CD8-positive, alpha-beta memory T cell (primary cell): Measurements from ENCODE around the gene NQO2. TPM values are rescaled to one million over a fixed set of nuclear protein-coding genes. Genes with fewer than 3 reads are reported as not detected.
A peak's percentile ranks its signal among the peaks of the same experiment; 100 is the strongest.
"Not testable (repeated sequence)": the region's sequence is repeated elsewhere in the genome, so short reads cannot be mapped to it uniquely, and the experiment has no call there.

Experiments used
- CTCF ChIA-PET: fragments of 350-600 bp; sonication (Branson Sonifier 250); formaldehyde crosslinking; loops from one replicate; lab custom pipeline; 2021; ENCODE audit warnings: antibody characterized with exemption; lab: Charles Lee
- POLR2A ChIA-PET: fragments of 350-600 bp; sonication (Branson Sonifier 250); formaldehyde crosslinking; loops from one replicate; lab custom pipeline; 2021; ENCODE audit warnings: antibody characterized with exemption; lab: Charles Lee
- DNase-seq, 5 donors: peaks; one replicate each; pipeline versions ENCODE4 v3.0.0 to v3.0.0-alpha.2; 2020 to 2022; ENCODE audit warnings: mixed read lengths in 1 of 5
- H3K27ac ChIP-seq: one replicate; pipeline ENCODE4 v1.7.0; 2013; ENCODE audit warnings: low read depth, mild to moderate bottlenecking, low read length, moderate library complexity
- H3K27me3 ChIP-seq: 2 replicates; pipeline ENCODE4 v1.7.0; 2013; ENCODE audit warnings: low read length, mild to moderate bottlenecking; ENCODE audit not compliant: insufficient read depth, poor library complexity, severe bottlenecking
- H3K36me3 ChIP-seq: 2 replicates; pipeline ENCODE4 v1.7.0; 2013; ENCODE audit warnings: mild to moderate bottlenecking, low read length, moderate library complexity; ENCODE audit not compliant: insufficient read depth
- H3K4me1 ChIP-seq: 2 replicates; pipeline ENCODE4 v1.7.0; 2013; ENCODE audit warnings: mild to moderate bottlenecking, low read length, moderate library complexity; ENCODE audit not compliant: insufficient read depth
- H3K4me3 ChIP-seq: 2 replicates; pipeline ENCODE4 v1.7.0; 2013; ENCODE audit warnings: mild to moderate bottlenecking, low read length
- H3K9me3 ChIP-seq: 2 replicates; pipeline ENCODE4 v1.7.0; 2013; ENCODE audit warnings: mild to moderate bottlenecking, low read length
- H3K27ac Mint-ChIP-seq, 8 donors: one replicate each; pipeline ENCODE4 v1.8.0; 2020 to 2021; ENCODE audit warnings: mixed read lengths in 8 of 8, mild to moderate bottlenecking in 6 of 8, inconsistent platforms in 3 of 8, moderate library complexity in 3 of 8
- H3K27me3 Mint-ChIP-seq, 2 donors: one replicate each; pipeline ENCODE4 v1.8.0; 2020 to 2021; ENCODE audit warnings: mixed read lengths in 2 of 2, mild to moderate bottlenecking in 1 of 2, moderate library complexity in 1 of 2
- H3K36me3 Mint-ChIP-seq, 3 donors: one replicate each; pipeline ENCODE4 v1.8.0; 2020 to 2021; ENCODE audit warnings: mixed read lengths in 3 of 3, inconsistent platforms in 1 of 3, mild to moderate bottlenecking in 1 of 3
- H3K4me1 Mint-ChIP-seq, 3 donors: one replicate each; pipeline ENCODE4 v1.8.0; 2020 to 2021; ENCODE audit warnings: mixed read lengths in 3 of 3, inconsistent platforms in 1 of 3, mild to moderate bottlenecking in 1 of 3
- H3K4me3 Mint-ChIP-seq, 7 donors: one replicate each; pipeline ENCODE4 v1.8.0; 2020 to 2021; ENCODE audit warnings: mixed read lengths in 7 of 7, mild to moderate bottlenecking in 6 of 7, moderate library complexity in 4 of 7, inconsistent platforms in 2 of 7
- H3K9me3 Mint-ChIP-seq, 5 donors: one replicate each; pipeline ENCODE4 v1.8.0; 2020 to 2022; ENCODE audit warnings: mixed read lengths in 5 of 5, mild to moderate bottlenecking in 3 of 5, moderate library complexity in 2 of 5, inconsistent platforms in 1 of 5
- polyA plus RNA-seq: library from polyadenylated mRNA; unstranded; fragments of 300-500 nt; fragmentation: Illumina TruSeq; gene quantifications from one replicate; pipeline ENCODE4 v1.2.3, GENCODE V29; 2021
- total RNA-seq, 2 experiments: library from RNA; stranded (reverse); gene quantifications; one replicate each; pipeline ENCODE4 v1.2.3, GENCODE V29; 2021

The NQO2 gene
- total and polyA plus RNA-seq, 3 experiments from 2014 or later = 15.6 to 53.5 (median 18.5) TPM

DNA sequence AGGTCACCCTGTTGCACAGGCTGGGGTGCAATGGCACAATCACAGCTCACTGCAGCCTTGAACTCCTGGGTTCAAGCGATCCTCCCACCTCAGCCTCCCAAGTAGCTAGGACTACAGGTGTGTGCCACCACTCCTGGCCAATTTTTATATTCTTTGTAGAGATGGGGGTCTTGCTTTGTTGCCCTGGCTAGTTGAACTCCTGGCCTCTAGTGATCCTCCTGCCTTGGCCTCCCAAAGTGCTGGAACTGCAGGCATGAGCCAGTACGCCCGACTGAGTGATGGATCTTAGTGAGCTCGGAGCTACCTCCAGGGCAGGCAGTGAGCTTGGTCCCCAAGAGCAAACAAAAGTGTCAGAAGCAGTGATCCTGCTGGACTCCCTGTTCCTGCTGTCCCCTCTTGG lies 48.3 kb downstream of the NQO2 start:
- H3K9me3 ChIP-seq, POLR2A ChIA-PET, H3K9me3 Mint-ChIP-seq, H3K4me3 Mint-ChIP-seq, H3K27ac Mint-ChIP-seq, DNase-seq, H3K27ac ChIP-seq, H3K36me3 Mint-ChIP-seq, H3K27me3 ChIP-seq, H3K4me1 ChIP-seq, H3K36me3 ChIP-seq, H3K4me3 ChIP-seq, H3K4me1 Mint-ChIP-seq: not testable (repeated sequence)
- H3K27me3 Mint-ChIP-seq = peaks cover 11 to 12% of the 10 kb centered on the region in 2 donors
- CTCF ChIA-PET = interaction anchor here (1.3 to 1.6 kb wide), 2 partner anchors 9 to 21 kb away, joined by 3 read pairs; no protein-coding TSS in a partner anchor

DNA sequence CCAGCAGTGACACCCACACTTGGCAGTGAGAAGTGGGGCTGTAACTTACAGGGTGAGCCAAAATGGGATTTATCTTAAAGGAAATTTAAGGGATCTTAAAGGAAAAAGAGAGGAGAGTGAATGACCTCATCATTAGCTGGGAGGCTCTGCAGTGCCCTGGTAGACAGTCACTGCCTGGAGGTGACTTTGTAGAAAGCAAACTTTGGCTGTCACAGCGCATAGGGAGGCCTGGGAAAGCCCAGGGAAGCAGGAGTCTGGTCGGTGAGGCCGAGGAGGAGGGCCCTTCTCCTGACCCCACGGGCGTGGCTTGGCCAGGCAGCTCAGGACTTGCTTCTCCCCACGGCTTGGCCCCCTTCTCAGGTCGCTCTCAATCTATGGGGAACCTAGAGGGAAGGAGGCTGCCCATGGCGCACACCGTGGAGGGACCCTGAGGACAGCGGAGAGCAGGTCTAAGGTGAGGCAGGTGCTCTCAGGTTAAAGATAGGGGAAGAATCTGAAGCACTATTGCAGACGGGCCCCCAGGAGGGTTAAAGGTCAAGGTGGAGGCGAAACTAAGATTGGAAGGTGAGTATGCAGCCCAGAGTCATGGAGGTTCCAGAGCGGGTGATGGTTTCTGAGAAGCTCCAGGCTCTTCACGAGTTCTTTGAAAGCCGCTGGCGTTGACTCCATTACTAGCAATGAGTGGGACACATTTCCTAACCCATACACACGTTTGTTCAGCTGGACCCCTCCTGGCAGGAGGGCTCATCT lies 53.0 kb downstream of the NQO2 start:
- Histone ChIP-seq H3K4me1 (peaks cover 7% of the 10 kb centered on the region), H3K27ac (peak overlapping the region; percentile 69), H3K36me3 (no peaks in the 10 kb centered on the region), H3K4me3 (peak overlapping the region; percentile 59), H3K27me3 (no peaks in the 10 kb centered on the region), H3K9me3 (no peaks in the 10 kb centered on the region)
- POLR2A ChIA-PET = interaction anchor here (1.0 to 1.6 kb wide), 6 partner anchors 21 to 63 kb away, joined by 3 to 37 read pairs (median 9); partner anchors contain the start of gene NQO2
- Mint-ChIP-seq H3K27ac (peak overlapping the region in 5 of 8 donors; percentile 13 to 86 (median 63)), H3K9me3 (no peaks in the 10 kb centered on the region), H3K4me3 (peak overlapping the region; percentile 60 to 92 (median 80)), H3K4me1 (peaks cover 9 to 30% (median 10%) of the 10 kb centered on the region in 3 donors), H3K36me3 (no peaks in the 10 kb centered on the region), H3K27me3 (peaks cover 5 to 8% of the 10 kb centered on the region in 2 donors)
- DNase-seq = no peak
- CTCF ChIA-PET = interaction anchor here (0.8 to 5.8 kb wide), 8 partner anchors 11 to 63 kb away, joined by 3 to 73 read pairs (median 6); partner anchors contain the start of genes NQO2 and RIPK1

DNA sequence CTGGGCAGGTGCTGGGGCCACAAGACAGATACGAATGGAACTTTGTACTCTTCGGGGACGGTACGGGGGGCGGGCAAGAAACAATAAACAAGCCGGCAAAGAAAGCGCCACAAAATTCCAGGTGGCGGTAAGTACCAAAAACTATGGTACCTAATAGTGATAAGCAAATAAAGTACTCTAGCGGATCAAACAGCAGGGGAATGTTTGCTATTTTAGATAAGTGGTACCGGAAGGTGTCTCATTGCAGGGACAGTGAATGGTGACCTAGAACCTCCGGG lies 53.5 kb downstream of the NQO2 start:
- Mint-ChIP-seq H3K27me3 (peaks cover 5 to 8% of the 10 kb centered on the region in 2 donors), H3K9me3 (no peaks in the 10 kb centered on the region), H3K27ac (peak overlapping the region in 5 of 8 donors; percentile 13 to 76 (median 61)), H3K36me3 (no peaks in the 10 kb centered on the region), H3K4me1 (peaks cover 9 to 30% (median 10%) of the 10 kb centered on the region in 3 donors), H3K4me3 (peak overlapping the region; percentile 60 to 92 (median 80))
- ChIA-PET CTCF (interaction anchor here (0.8 to 5.8 kb wide), 11 partner anchors 11 to 207 kb away, joined by 3 to 73 read pairs (median 4); partner anchors contain the start of genes NQO2 and RIPK1), POLR2A (interaction anchor here (0.7 to 1.6 kb wide), 11 partner anchors 11 to 212 kb away, joined by 3 to 37 read pairs (median 4); partner anchors contain the start of genes NQO2, RIPK1 and SERPINB1)
- H3K4me3 ChIP-seq = peak overlapping the region; percentile 59
- no peaks in the 10 kb centered on the region for H3K27me3 ChIP-seq
- H3K4me1 ChIP-seq = peaks cover 7% of the 10 kb centered on the region
- DNase-seq = no peak
- H3K27ac ChIP-seq = peak overlapping the region; percentile 69
- H3K9me3 ChIP-seq = no peaks in the 10 kb centered on the region
- no peaks in the 10 kb centered on the region for H3K36me3 ChIP-seq

DNA sequence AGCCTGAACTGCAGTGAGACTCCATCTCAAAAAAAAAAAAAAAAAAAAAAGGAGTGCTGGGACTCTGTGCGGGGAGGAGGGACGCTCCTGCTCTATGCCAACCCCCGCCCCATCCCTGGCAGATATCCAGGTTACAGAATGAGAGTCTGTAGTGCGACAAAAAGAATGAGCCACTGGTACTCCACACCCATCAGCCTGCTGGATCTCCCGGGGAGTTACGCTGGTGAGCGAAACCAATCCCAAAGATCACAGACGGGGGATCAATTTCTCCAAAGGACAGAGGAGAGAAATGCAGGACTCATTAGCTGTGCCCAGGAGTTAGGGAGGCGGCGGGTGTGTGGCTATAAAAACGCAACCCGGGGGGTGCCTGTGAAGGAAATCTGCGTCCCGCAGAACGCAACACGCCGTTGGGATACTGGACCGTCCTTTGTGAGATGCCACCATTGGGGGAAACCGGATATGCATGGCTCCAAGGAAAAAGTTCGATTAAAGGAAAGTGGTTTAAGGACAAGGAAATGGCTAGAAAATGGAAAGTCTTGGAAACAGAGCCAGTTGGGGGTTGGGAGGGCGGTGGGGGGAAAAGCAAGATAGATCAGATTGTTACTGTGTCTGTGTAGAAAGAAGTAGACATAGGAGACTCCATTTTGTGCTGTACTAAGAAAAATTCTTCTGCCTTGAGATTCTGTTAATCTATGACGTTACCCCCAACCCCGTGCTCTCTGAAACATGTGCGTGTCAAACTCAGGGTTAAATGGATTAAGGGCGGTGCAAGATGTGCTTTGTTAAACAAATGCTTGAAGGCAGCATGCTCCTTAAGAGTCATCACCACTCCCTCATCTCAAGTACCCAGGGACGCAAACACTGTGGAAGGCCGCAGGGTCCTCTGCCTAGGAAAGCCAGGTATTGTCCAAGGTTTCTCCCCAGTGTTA lies 54.8 kb downstream of the NQO2 start:
- POLR2A ChIA-PET = interaction anchor here (0.5 to 1.6 kb wide), 12 partner anchors 9 to 213 kb away, joined by 3 to 37 read pairs (median 5); partner anchors contain the start of genes NQO2, RIPK1 and SERPINB1
- Mint-ChIP-seq H3K4me3 (peak overlapping the region; percentile 41 to 92 (median 80)), H3K4me1 (peaks cover 10 to 36% (median 16%) of the 10 kb centered on the region in 3 donors), H3K27ac (peak overlapping the region in 4 of 8 donors; percentile 5 to 84 (median 52))
- not testable (repeated sequence) for H3K36me3 ChIP-seq, H3K9me3 Mint-ChIP-seq, H3K27me3 ChIP-seq, DNase-seq, H3K9me3 ChIP-seq, H3K27me3 Mint-ChIP-seq, H3K4me1 ChIP-seq, H3K36me3 Mint-ChIP-seq
- peak overlapping the region; percentile 69 for H3K27ac ChIP-seq
- CTCF ChIA-PET = interaction anchor here (1.0 to 5.8 kb wide), 9 partner anchors 9 to 208 kb away, joined by 3 to 73 read pairs (median 4); partner anchors contain the start of genes NQO2 and RIPK1
- H3K4me3 ChIP-seq = peak overlapping the region; percentile 59

DNA sequence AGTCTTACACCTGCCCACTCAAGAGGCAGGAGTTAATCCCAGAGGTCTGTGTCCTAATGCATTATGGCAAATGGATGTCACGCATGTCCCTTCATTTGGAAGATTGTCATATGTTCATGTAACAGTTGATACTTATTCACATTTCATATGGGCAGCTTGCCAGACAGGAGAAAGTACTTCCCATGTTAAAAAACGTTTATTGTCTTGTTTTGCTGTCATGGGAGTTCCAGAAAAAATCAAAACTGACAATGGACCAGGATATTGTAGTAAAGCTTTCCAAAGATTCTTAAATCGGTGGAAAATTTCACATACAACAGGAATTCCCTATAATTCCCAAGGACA lies 55.4 kb downstream of the NQO2 start:
- peaks cover 10 to 36% (median 16%) of the 10 kb centered on the region in 3 donors for H3K4me1 Mint-ChIP-seq
- peak overlapping the region in 5 of 7 donors; percentile 35 to 65 (median 50) for H3K4me3 Mint-ChIP-seq

DNA sequence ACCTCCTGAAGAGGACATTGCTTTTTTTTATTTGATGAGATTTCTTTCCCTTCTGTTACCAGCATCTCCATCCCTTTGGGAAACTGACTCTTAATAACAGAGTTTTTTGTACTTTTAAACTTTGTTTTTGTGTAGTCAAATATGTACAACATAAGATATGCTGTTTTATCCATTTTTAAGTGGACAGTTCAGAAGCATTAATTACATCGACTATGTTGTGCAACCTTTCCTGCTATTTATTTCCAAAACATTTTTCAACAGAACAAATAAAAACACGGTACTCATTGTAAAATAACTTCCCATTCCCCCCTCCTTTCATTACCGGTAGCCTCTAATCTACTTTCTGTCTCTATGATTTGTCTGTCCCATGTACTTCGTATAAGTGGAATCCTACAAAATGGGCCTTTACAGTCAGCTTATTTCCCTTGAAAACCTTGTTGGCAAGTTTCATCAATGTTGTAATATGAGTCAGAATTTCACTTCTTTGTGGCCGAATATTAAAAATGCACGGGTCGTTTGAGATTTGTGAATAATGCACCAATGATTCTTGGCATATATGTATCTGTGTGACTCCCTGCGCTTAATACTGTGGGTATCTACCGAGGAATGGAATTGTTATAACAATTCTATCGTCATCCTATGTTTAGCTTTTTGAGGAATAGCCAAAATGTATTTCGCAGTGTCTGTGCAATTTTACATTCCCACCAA lies 57.5 kb downstream of the NQO2 start:
- no peak for DNase-seq
- Mint-ChIP-seq H3K4me1 (peaks cover 10 to 36% (median 16%) of the 10 kb centered on the region in 3 donors), H3K4me3 (no peak overlapping the region), H3K9me3 (no peaks in the 10 kb centered on the region), H3K27ac (no peak overlapping the region), H3K27me3 (no peaks in the 10 kb centered on the region), H3K36me3 (no peaks in the 10 kb centered on the region)
- POLR2A ChIA-PET = interaction anchor here (1.0 kb wide), 1 partner anchor 11 kb away, joined by 3 read pairs; the partner anchor contains the start of gene RIPK1
- no peaks in the 10 kb centered on the region for H3K9me3 ChIP-seq
- peaks cover 7% of the 10 kb centered on the region for H3K4me1 ChIP-seq
- no peaks in the 10 kb centered on the region for H3K27me3 ChIP-seq
- no peak overlapping the region for H3K4me3 ChIP-seq
- H3K27ac ChIP-seq = no peak overlapping the region
- CTCF ChIA-PET = interaction anchor here (0.8 to 5.8 kb wide), 5 partner anchors 11 to 211 kb away, joined by 3 to 73 read pairs (median 5); partner anchors contain the start of genes NQO2 and RIPK1
- no peaks in the 10 kb centered on the region for H3K36me3 ChIP-seq

More for the DNA sequence above, 55.4 kb downstream of the NQO2 start:
- DNase-seq, H3K36me3 ChIP-seq, H3K27me3 ChIP-seq, H3K36me3 Mint-ChIP-seq, H3K27me3 Mint-ChIP-seq, H3K9me3 Mint-ChIP-seq, POLR2A ChIA-PET, H3K27ac ChIP-seq, H3K4me3 ChIP-seq, H3K4me1 ChIP-seq, H3K9me3 ChIP-seq: not testable (repeated sequence)
- peak overlapping the region in 2 of 8 donors; percentile 29 to 33 for H3K27ac Mint-ChIP-seq
- CTCF ChIA-PET = interaction anchor here (5.8 kb wide), 1 partner anchor 54 kb away, joined by 73 read pairs; the partner anchor contains the start of gene NQO2

DNA sequence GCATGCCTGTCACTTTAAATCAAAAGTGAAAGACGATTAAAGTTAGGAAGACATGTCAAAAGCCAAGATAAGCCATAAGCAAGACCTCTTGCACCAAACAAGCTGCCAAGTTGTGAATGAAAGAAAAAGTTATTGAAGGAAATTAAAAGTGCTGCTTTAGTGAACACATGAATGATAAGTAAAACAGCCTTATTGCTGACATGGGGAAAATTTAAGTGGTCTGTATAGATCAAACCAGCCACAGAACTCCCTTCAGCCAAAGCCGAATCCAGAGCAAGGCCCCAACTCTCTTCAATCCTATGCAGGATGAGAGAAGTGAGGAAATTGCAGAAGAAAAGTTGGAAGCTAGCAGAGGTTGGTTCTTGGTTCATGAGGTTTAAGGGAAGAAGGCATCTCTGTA lies 59.3 kb downstream of the NQO2 start:
- H3K4me1 Mint-ChIP-seq = peaks cover 2 to 23% (median 8%) of the 10 kb centered on the region in 3 donors
- H3K36me3 Mint-ChIP-seq = no peaks in the 10 kb centered on the region
- POLR2A ChIA-PET = no interaction called here
- H3K27me3 Mint-ChIP-seq = no peaks in the 10 kb centered on the region
- peak overlapping the region in 3 of 8 donors; percentile 29 to 43 (median 33) for H3K27ac Mint-ChIP-seq
- H3K4me3 ChIP-seq = no peak overlapping the region
- H3K27me3 ChIP-seq = no peaks in the 10 kb centered on the region
- H3K27ac ChIP-seq = no peak overlapping the region
- CTCF ChIA-PET = interaction anchor here (1.0 to 1.4 kb wide), 2 partner anchors 9 to 61 kb away, joined by 3 read pairs; partner anchors contain the start of gene RIPK1
- peak overlapping the region in 1 of 7 donors; percentile 63 for H3K4me3 Mint-ChIP-seq
- H3K9me3 ChIP-seq = no peaks in the 10 kb centered on the region
- no peak for DNase-seq
- no peaks in the 10 kb centered on the region for H3K9me3 Mint-ChIP-seq
- no peaks in the 10 kb centered on the region for H3K4me1 ChIP-seq
- no peaks in the 10 kb centered on the region for H3K36me3 ChIP-seq
